A549 (cell line): Measurements from ENCODE around the gene IPO8.

Experiments
- CTCF ChIP-seq: fragments of >200 bp; sonication (Bioruptor Twin); formaldehyde crosslinking; IDR thresholded peaks from 3 replicates; pipeline ENCODE4 v1.5.1; 2016
- KDM1A ChIP-seq: fragments of 200-600 bp; sonication (generic); IDR thresholded peaks from 2 replicates; pipeline ENCODE4 v1.6.1; 2016; ENCODE audit warnings: low read depth, mild to moderate bottlenecking
- SMC3 ChIP-seq: fragments of >200 bp; sonication (Bioruptor Twin); formaldehyde crosslinking; IDR thresholded peaks from 3 replicates; pipeline ENCODE4 v1.6.1; 2018; ENCODE audit warnings: inconsistent platforms

GRCh38 chr12:30740274-30740673 lies 44.6 kb upstream of the IPO8 start:
- TF ChIP-seq KDM1A: no peak
- TF ChIP-seq CTCF: no peak
- TF ChIP-seq SMC3: no peak
